ENCODE results near the gene HPSE2.

DNA sequence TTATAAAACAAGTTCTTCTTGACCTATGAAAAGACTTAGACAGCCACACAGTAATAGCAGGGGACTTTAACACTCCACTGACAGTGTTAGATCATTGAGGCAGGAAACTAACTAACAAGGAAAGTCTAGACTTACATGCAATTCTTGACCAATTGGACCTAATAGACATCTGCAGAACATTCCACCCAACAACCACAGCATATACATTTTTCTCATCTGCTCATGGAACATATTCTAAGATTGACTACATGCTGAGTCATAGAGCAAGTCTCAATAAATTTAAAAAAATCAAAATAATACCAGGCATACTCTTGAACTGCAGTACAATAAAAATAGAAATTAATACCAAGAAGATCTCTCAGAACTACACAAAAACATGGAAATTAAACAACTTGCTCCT is 569.4 kb downstream of the HPSE2 start:
- TF ChIP-seq ZNF274 (IDR thresholded peaks at IDR 0.05; ENCODE audit: low read depth, low read length) (no peak), SUZ12 (IDR thresholded peaks at IDR 0.05; ENCODE audit: extremely low read depth, insufficient read depth, insufficient read length) (no peak), YY1 (IDR thresholded peaks at IDR 0.05; ENCODE audit: insufficient read depth, insufficient read length) (no peak)

All from NT2/D1 (cell line).